HG02763 (cell line): ENCODE data around the gene CCDC121.

Experiments
- ATAC-seq: cut with Tn5 transposase; IDR thresholded peaks from one replicate; pipeline ENCODE4 v1.9.1; 2021; ENCODE audit warnings: mild to moderate bottlenecking, moderate library complexity; ENCODE audit not compliant: unreplicated experiment

CCDC121 gene

GRCh38 chr2:27628767-27629709 is at the start of gene CCDC121, which contains the start of gene GPN1:
Gene CCDC121, minus strand, starts transcription at chr2:27629012. Its CDS starts 1,213 bp downstream, at chr2:27627799.
Gene GPN1, plus strand, starts transcription at chr2:27629050. Its CDS starts 9 bp downstream, at chr2:27629059.
- peak; percentile 97 for ATAC-seq

- ATAC-seq, result no peak
Measured at GRCh38 chr2:27672723-27673486, 44.1 kb upstream of the CCDC121 start.

GRCh38 chr2:27671235-27671634 is 42.4 kb upstream of the CCDC121 start:
- ATAC-seq, result no peak

GRCh38 chr2:27667446-27667845 is 38.6 kb upstream of the CCDC121 start:
- ATAC-seq, result no peak

- ATAC-seq, result no peak
Measured at GRCh38 chr2:27664622-27665363, 36.0 kb upstream of the CCDC121 start.

GRCh38 chr2:27664154-27664574 is 35.4 kb upstream of the CCDC121 start:
- no peak for ATAC-seq

- peak; percentile 74 for ATAC-seq
Measured at GRCh38 chr2:27663285-27664153, 34.7 kb upstream of the CCDC121 start, which contains the start of the genes SLC4A1AP and SUPT7L. Gene SLC4A1AP, plus strand, starts transcription at chr2:27663889. Its CDS starts 26 bp downstream, at chr2:27663915. Gene SUPT7L, minus strand, starts transcription at chr2:27663614. Its CDS starts 1,422 bp downstream, at chr2:27662192.

- ATAC-seq, result no peak
Measured at GRCh38 chr2:27661371-27661770, 32.6 kb upstream of the CCDC121 start.

- no peak for ATAC-seq
Measured at GRCh38 chr2:27655155-27655951, 26.5 kb upstream of the CCDC121 start.

- ATAC-seq, result no peak
Measured at GRCh38 chr2:27653397-27653796, 24.6 kb upstream of the CCDC121 start.

- no peak for ATAC-seq
Measured at GRCh38 chr2:27652790-27653189, 24.0 kb upstream of the CCDC121 start.

- ATAC-seq, result no peak
Measured at GRCh38 chr2:27652341-27652740, 23.5 kb upstream of the CCDC121 start.

GRCh38 chr2:27651056-27651455 is 22.2 kb upstream of the CCDC121 start:
- ATAC-seq, result no peak

- no peak for ATAC-seq
Measured at GRCh38 chr2:27647737-27648136, 18.9 kb upstream of the CCDC121 start.

- no peak for ATAC-seq
Measured at GRCh38 chr2:27647289-27647688, 18.5 kb upstream of the CCDC121 start.

GRCh38 chr2:27645197-27645596 is 16.4 kb upstream of the CCDC121 start:
- no peak for ATAC-seq

- ATAC-seq, result no peak
Measured at GRCh38 chr2:27640722-27641245, 12.0 kb upstream of the CCDC121 start.

- no peak for ATAC-seq
Measured at GRCh38 chr2:27638709-27639108, 9.9 kb upstream of the CCDC121 start.
